Measurements from ENCODE around the gene TMEM107. TPM values are rescaled to one million over a fixed set of nuclear protein-coding genes. Genes with fewer than 3 reads are reported as not detected.

TMEM107 gene
- total and polyA plus RNA-seq, 10 of the 15 experiments (the other 5 are each of a cell fraction or from before 2014, with no cell fraction given) = 7.9 to 38.7 (median 22.9) TPM

GRCh38 chr17:8221663-8222379, 45.6 kb upstream of the TMEM107 start (continued):
- TF ChIP-seq MEF2B (IDR thresholded peaks at IDR 0.05; ENCODE audit: partially characterized antibody, poor library complexity, severe bottlenecking) (no peak), NBN (IDR thresholded peaks at IDR 0.05) (peak; percentile 19), BACH1 (IDR thresholded peaks at IDR 0.05; ENCODE audit: borderline replicate concordance) (no peak), NFXL1 (IDR thresholded peaks at IDR 0.05; ENCODE audit: borderline replicate concordance) (no peak), FOS (IDR thresholded peaks at IDR 0.05; ENCODE audit: borderline replicate concordance, extremely low read depth, insufficient read length) (no peak), HSF1 (IDR thresholded peaks at IDR 0.05; ENCODE audit: low read depth, low read length) (no peak), MTA3 (IDR thresholded peaks at IDR 0.05; ENCODE audit: borderline replicate concordance, low read length) (peak; percentile 57; the same call in 1 of the 2 replicates), IKZF2 (IDR thresholded peaks at IDR 0.05) (peak in 1 of 2 experiments; percentile 58; a peak in 1 of 4 replicates), CREM (IDR thresholded peaks at IDR 0.05; ENCODE audit: low read depth) (peak; percentile 54), RELB (IDR thresholded peaks at IDR 0.05; ENCODE audit: low read depth) (peak; percentile 43), ZBTB40 (IDR thresholded peaks at IDR 0.05; ENCODE audit: borderline replicate concordance) (peak; percentile 70), BCL3 (IDR thresholded peaks at IDR 0.05; ENCODE audit: borderline replicate concordance, insufficient read depth, low read depth, low read length, poor library complexity, severe bottlenecking) (peak; percentile 3), HDAC6 (IDR thresholded peaks at IDR 0.05; ENCODE audit: unreplicated experiment) (no peak)
- TF ChIP-seq, protein P1, sequence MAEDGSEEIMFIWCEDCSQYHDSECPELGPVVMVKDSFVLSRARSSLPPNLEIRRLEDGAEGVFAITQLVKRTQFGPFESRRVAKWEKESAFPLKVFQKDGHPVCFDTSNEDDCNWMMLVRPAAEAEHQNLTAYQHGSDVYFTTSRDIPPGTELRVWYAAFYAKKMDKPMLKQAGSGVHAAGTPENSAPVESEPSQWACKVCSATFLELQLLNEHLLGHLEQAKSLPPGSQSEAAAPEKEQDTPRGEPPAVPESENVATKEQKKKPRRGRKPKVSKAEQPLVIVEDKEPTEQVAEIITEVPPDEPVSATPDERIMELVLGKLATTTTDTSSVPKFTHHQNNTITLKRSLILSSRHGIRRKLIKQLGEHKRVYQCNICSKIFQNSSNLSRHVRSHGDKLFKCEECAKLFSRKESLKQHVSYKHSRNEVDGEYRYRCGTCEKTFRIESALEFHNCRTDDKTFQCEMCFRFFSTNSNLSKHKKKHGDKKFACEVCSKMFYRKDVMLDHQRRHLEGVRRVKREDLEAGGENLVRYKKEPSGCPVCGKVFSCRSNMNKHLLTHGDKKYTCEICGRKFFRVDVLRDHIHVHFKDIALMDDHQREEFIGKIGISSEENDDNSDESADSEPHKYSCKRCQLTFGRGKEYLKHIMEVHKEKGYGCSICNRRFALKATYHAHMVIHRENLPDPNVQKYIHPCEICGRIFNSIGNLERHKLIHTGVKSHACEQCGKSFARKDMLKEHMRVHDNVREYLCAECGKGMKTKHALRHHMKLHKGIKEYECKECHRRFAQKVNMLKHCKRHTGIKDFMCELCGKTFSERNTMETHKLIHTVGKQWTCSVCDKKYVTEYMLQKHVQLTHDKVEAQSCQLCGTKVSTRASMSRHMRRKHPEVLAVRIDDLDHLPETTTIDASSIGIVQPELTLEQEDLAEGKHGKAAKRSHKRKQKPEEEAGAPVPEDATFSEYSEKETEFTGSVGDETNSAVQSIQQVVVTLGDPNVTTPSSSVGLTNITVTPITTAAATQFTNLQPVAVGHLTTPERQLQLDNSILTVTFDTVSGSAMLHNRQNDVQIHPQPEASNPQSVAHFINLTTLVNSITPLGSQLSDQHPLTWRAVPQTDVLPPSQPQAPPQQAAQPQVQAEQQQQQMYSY (CRISPR knock-in tag; IDR thresholded peaks at IDR 0.05) = no peak
